Hepatocyte (in vitro differentiated cells): ENCODE results near the gene RPTOR. TPM values are rescaled to one million over a fixed set of nuclear protein-coding genes. Genes with fewer than 3 reads are reported as not detected.

Experiments
- DNase-seq: peaks from one replicate; pipeline ENCODE4 v3.0.0-alpha.2; 2016; ENCODE audit warnings: low spot score
- H2AFZ ChIP-seq: fragments of 200-600 bp; sonication (generic); 2 replicates; pipeline ENCODE4 v1.6.0; 2016; ENCODE audit warnings: antibody characterized with exemption, mild to moderate bottlenecking
- H3K27ac ChIP-seq: fragments of 200-600 bp; sonication (generic); 2 replicates; pipeline ENCODE4 v1.5.1; 2016; ENCODE audit warnings: mild to moderate bottlenecking
- H3K27me3 ChIP-seq: fragments of 200-600 bp; sonication (generic); 2 replicates; pipeline ENCODE4 v1.6.1; 2016
- H3K36me3 ChIP-seq: fragments of 200-600 bp; sonication (generic); replicated peaks from 2 replicates; pipeline ENCODE4 v1.5.1; 2016; ENCODE audit warnings: low read depth; ENCODE audit not compliant: insufficient read depth
- H3K4me1 ChIP-seq: fragments of 200-600 bp; sonication (generic); 2 replicates; pipeline ENCODE4 v1.5.1; 2016; ENCODE audit warnings: mild to moderate bottlenecking, moderate library complexity; ENCODE audit not compliant: insufficient read depth
- H3K4me2 ChIP-seq: fragments of 200-600 bp; sonication (generic); 2 replicates; pipeline ENCODE4 v1.6.0; 2016
- H3K4me3 ChIP-seq: fragments of 200-600 bp; sonication (generic); 2 replicates; pipeline ENCODE4 v1.5.1; 2016; ENCODE audit warnings: mild to moderate bottlenecking
- H3K79me2 ChIP-seq: fragments of 200-600 bp; sonication (generic); 2 replicates; pipeline ENCODE4 v1.6.0; 2017; ENCODE audit warnings: mild to moderate bottlenecking
- H3K9me2 ChIP-seq: fragments of 200-600 bp; sonication (generic); replicated peaks from 2 replicates; pipeline ENCODE4 v1.6.0; 2017; ENCODE audit warnings: mild to moderate bottlenecking; ENCODE audit not compliant: insufficient read depth
- H3K9me3 ChIP-seq: fragments of 200-600 bp; sonication (generic); 2 replicates; pipeline ENCODE4 v1.5.1; 2016; ENCODE audit warnings: low read depth, mild to moderate bottlenecking
- H4K20me1 ChIP-seq: fragments of 200-600 bp; sonication (generic); 2 replicates; pipeline ENCODE4 v1.6.0; 2016; ENCODE audit warnings: mild to moderate bottlenecking; ENCODE audit not compliant: insufficient read depth, poor library complexity, severe bottlenecking
- EZH2 ChIP-seq: fragments of 200-600 bp; sonication (generic); IDR thresholded peaks from 2 replicates; pipeline ENCODE4 v1.6.1; 2016; ENCODE audit warnings: antibody characterized with exemption, mild to moderate bottlenecking, borderline replicate concordance
- EZH2phosphoT487 ChIP-seq: fragments of 200-600 bp; sonication (generic); IDR thresholded peaks from one replicate; pipeline ENCODE4 v1.6.1; 2018; ENCODE audit warnings: antibody characterized with exemption, mild to moderate bottlenecking, low read depth, moderate library complexity; ENCODE audit not compliant: unreplicated experiment, severe bottlenecking
- WGBS: methylation state at CpG from one replicate; pipeline ENCODE4 v1.1.6; 2016; ENCODE audit warnings: low lambda C conversion rate; ENCODE audit errors: missing lambda C conversion rate; 5-methylcytosine and 5-hydroxymethylcytosine counted together
- polyA plus RNA-seq: library from polyadenylated mRNA; unstranded; fragments of >200 nt; fragmentation: Nextera tagmentation; extraction: Ambion mirVana; gene quantifications from 2 replicates; pipeline ENCODE4 v1.2.1, GENCODE V29; 2016
- total RNA-seq: library from RNA; depleted of rRNA; stranded (reverse); fragments of >200 nt; gene quantifications from 2 replicates; pipeline ENCODE4 v1.2.3, GENCODE V29; 2014
- TF ChIP-seq, protein P1 (sequence below): fragments of 200-600 bp; sonication (generic); IDR thresholded peaks from 2 replicates; pipeline ENCODE4 v1.5.1; 2016; ENCODE audit warnings: antibody characterized with exemption, mild to moderate bottlenecking; ENCODE audit not compliant: poor library complexity

The RPTOR gene
- total and polyA plus RNA-seq, 2 experiments from 2014 or later, result 14.1 to 20.6 TPM

DNA sequence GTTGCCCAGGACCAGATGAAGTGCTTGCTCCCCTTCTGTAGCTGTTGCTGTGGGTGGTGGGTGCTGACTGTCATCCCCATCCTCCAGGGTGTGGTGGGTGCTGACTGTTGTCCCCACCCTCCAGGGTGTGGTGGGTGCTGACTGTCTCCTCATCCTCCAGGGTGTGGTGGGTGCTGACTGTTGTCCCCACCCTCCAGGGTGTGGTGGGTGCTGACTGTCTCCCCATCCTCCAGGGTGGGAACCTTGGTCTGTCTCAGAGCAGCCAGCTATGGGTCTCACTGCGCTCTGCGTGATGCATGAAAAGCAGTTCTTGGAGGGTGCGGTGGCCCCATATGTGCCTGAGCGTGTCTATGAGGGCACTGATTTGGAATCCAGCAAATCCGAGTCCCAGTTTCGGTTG lies 163.8 kb downstream of the RPTOR start:
- WGBS, result 95% methylated on average over 6 of the region's 6 CpGs
- H3K79me2 ChIP-seq, result peaks cover 55% of the 10 kb centered on the region
- DNase-seq, result no peak

DNA sequence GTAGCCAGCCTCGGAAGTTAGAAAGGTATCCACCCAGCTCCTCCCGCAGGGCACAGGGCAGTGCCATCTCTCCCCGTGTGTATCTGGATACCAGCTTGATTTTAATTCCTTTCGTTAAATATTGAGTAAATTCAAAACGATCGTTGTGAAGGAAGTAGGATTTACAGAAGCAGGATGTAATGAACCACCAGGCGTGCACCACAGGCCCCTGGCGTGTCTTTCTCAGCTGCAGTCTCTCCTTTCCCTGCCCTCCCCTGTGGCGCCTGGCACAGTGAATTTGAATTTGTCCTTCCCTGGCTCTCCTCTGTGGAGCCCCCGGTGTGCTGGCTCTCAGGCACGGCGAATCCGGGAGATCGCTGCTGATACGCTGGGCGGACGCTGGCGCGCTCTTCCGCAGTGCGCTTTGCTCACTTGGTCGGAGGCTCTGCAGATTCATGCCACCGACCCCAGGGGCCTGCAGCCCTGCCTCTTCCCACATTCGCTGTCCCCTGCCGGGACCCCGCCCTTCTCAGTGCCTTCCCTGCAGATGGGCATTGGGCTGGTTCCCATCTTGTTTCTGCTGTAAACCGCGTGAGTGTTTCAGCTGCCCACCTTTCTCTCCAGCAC lies 164.6 kb downstream of the RPTOR start:
- Histone ChIP-seq H3K4me2 (no peak overlapping the region), H3K9me3 (no peaks in the 10 kb centered on the region), H3K9me2 (no peaks in the 10 kb centered on the region), H3K27ac (no peak overlapping the region), H3K4me1 (peaks cover 9% of the 10 kb centered on the region), H3K79me2 (peaks cover 53% of the 10 kb centered on the region), H3K27me3 (no peaks in the 10 kb centered on the region), H3K36me3 (no peaks in the 10 kb centered on the region), H3K4me3 (no peak overlapping the region), H4K20me1 (no peaks in the 10 kb centered on the region), H2AFZ (no peak overlapping the region)
- 95% methylated on average over 28 of the region's 28 CpGs for WGBS
- TF ChIP-seq EZH2phosphoT487 (no peak), EZH2 (no peak)
- TF ChIP-seq, protein P1, sequence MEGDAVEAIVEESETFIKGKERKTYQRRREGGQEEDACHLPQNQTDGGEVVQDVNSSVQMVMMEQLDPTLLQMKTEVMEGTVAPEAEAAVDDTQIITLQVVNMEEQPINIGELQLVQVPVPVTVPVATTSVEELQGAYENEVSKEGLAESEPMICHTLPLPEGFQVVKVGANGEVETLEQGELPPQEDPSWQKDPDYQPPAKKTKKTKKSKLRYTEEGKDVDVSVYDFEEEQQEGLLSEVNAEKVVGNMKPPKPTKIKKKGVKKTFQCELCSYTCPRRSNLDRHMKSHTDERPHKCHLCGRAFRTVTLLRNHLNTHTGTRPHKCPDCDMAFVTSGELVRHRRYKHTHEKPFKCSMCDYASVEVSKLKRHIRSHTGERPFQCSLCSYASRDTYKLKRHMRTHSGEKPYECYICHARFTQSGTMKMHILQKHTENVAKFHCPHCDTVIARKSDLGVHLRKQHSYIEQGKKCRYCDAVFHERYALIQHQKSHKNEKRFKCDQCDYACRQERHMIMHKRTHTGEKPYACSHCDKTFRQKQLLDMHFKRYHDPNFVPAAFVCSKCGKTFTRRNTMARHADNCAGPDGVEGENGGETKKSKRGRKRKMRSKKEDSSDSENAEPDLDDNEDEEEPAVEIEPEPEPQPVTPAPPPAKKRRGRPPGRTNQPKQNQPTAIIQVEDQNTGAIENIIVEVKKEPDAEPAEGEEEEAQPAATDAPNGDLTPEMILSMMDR, result no peak
- DNase-seq, result no peak

More for the DNA sequence above, 163.8 kb downstream of the RPTOR start:
- TF ChIP-seq EZH2 (no peak), EZH2phosphoT487 (no peak)
- TF ChIP-seq, protein P1, result no peak
- Histone ChIP-seq H3K36me3 (no peaks in the 10 kb centered on the region), H3K9me3 (no peaks in the 10 kb centered on the region), H4K20me1 (no peaks in the 10 kb centered on the region), H3K4me2 (no peak overlapping the region), H2AFZ (no peak overlapping the region), H3K27me3 (no peaks in the 10 kb centered on the region), H3K9me2 (no peaks in the 10 kb centered on the region), H3K27ac (no peak overlapping the region), H3K4me3 (no peak overlapping the region), H3K4me1 (peaks cover 9% of the 10 kb centered on the region)

DNA sequence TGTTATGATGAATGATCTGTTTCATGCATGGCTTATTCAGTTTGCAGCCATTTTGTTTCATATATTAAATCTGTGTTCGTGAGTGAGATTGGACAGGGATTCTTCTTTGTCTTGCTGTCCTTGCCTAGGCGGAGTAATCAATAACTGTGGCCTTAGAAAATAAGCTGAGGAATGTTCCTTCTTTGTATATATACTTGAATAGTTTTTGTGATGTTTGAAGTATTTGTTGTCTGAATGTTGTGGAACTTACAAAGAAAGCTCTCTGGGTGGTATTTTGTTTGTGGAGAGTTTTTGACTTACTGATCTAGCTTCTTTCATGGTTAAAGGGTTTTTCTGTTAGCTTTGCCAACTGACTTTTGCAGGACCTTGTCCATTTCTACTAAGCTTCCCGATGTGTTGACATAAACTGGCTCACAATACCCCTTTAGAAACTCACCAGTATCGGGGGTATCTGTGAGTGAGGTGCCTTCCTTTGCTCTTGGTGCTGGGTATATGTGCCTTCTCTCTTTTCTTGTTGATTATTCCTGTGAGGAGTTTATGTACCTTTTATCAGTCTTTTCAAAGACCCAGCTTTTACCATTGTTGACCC lies 166.2 kb downstream of the RPTOR start:
- no peaks in the 10 kb centered on the region for H3K9me3 ChIP-seq
- no peaks in the 10 kb centered on the region for H4K20me1 ChIP-seq
- H3K79me2 ChIP-seq, result peaks cover 43% of the 10 kb centered on the region
- no peaks in the 10 kb centered on the region for H3K36me3 ChIP-seq
- TF ChIP-seq EZH2 (no peak), EZH2phosphoT487 (no peak)
- TF ChIP-seq, protein P1, result no peak
- no peak overlapping the region for H3K4me3 ChIP-seq
- H3K27me3 ChIP-seq, result no peaks in the 10 kb centered on the region
- H3K27ac ChIP-seq, result no peak overlapping the region
- H3K4me1 ChIP-seq, result peaks cover 9% of the 10 kb centered on the region
- H3K9me2 ChIP-seq, result no peaks in the 10 kb centered on the region
- DNase-seq, result no peak
- no peak overlapping the region for H3K4me2 ChIP-seq
- WGBS, result 85% methylated on average over 4 of the region's 4 CpGs
- H2AFZ ChIP-seq, result no peak overlapping the region
